Chondrocyte (in vitro differentiated cells): Measurements from ENCODE around the gene NFE2L3. TPM values are rescaled to one million over a fixed set of nuclear protein-coding genes. Genes with fewer than 3 reads are reported as not detected.
"Not testable (repeated sequence)": the region's sequence is repeated elsewhere in the genome, so short reads cannot be mapped to it uniquely, and the experiment has no call there.

Experiments used
- DNase-seq: peaks from one replicate; pipeline ENCODE4 v3.0.0; 2021; ENCODE audit warnings: mixed read lengths, low spot score
- H3K27ac Mint-ChIP-seq: one replicate; pipeline ENCODE4 v1.8.0; 2021; ENCODE audit warnings: mild to moderate bottlenecking, moderate library complexity, mixed read lengths; ENCODE audit not compliant: unreplicated experiment
- H3K27me3 Mint-ChIP-seq: 2 replicates; pipeline ENCODE4 v1.8.0; 2021; ENCODE audit warnings: low read depth, mixed read lengths
- H3K36me3 Mint-ChIP-seq: 2 replicates; pipeline ENCODE4 v1.8.0; 2021; ENCODE audit warnings: low read depth, mixed read lengths
- H3K4me1 Mint-ChIP-seq: 2 replicates; pipeline ENCODE4 v1.8.0; 2021; ENCODE audit warnings: low read depth, mild to moderate bottlenecking, mixed read lengths
- H3K4me3 Mint-ChIP-seq: one replicate; pipeline ENCODE4 v1.8.0; 2021; ENCODE audit warnings: mild to moderate bottlenecking, moderate library complexity, mixed read lengths; ENCODE audit not compliant: unreplicated experiment
- H3K9me3 Mint-ChIP-seq: 2 replicates; pipeline ENCODE4 v1.8.0; 2021; ENCODE audit warnings: low read depth, mixed read lengths
- total RNA-seq: library from RNA; stranded (reverse); gene quantifications from 3 replicates; pipeline ENCODE4 v1.2.1, GENCODE V29; 2021
- TF ChIP-seq, protein P1 (sequence below): fragments of 200-600 bp; sonication (generic); IDR thresholded peaks from 2 replicates; pipeline ENCODE4 v1.5.0; 2021; ENCODE audit warnings: antibody characterized with exemption, mild to moderate bottlenecking, moderate library complexity

NFE2L3 gene
- total RNA-seq, 1 donor from 2014 or later: 0.52 TPM

DNA sequence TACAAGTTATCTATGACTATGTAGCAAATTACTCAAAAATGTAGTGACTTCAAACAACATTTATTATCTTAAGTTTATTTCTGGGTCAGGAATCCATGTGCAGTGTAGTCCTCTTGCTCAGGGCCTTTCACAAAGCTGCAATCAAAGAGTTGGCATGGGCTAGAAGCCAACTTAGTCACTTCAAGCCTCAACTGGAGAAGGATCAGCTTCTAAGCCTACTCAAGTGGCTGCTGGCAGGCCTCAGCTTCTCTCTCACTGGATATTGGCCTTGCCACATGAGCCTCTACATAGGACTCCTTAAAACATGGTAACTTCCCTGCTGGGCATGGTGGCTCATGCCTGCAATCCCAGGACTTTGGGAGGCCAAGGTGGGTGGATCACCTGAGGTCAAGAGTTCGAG is 5.0 kb upstream of the NFE2L3 start:
- peaks cover 25% of the 10 kb centered on the region for H3K27me3 Mint-ChIP-seq
- no peak overlapping the region for H3K4me3 Mint-ChIP-seq
- no peaks in the 10 kb centered on the region for H3K9me3 Mint-ChIP-seq
- DNase-seq: no peak
- no peak overlapping the region for H3K27ac Mint-ChIP-seq
- H3K36me3 Mint-ChIP-seq: peaks cover 4% of the 10 kb centered on the region
- peaks cover 10% of the 10 kb centered on the region for H3K4me1 Mint-ChIP-seq
- TF ChIP-seq, protein P1, sequence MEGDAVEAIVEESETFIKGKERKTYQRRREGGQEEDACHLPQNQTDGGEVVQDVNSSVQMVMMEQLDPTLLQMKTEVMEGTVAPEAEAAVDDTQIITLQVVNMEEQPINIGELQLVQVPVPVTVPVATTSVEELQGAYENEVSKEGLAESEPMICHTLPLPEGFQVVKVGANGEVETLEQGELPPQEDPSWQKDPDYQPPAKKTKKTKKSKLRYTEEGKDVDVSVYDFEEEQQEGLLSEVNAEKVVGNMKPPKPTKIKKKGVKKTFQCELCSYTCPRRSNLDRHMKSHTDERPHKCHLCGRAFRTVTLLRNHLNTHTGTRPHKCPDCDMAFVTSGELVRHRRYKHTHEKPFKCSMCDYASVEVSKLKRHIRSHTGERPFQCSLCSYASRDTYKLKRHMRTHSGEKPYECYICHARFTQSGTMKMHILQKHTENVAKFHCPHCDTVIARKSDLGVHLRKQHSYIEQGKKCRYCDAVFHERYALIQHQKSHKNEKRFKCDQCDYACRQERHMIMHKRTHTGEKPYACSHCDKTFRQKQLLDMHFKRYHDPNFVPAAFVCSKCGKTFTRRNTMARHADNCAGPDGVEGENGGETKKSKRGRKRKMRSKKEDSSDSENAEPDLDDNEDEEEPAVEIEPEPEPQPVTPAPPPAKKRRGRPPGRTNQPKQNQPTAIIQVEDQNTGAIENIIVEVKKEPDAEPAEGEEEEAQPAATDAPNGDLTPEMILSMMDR: no peak

DNA sequence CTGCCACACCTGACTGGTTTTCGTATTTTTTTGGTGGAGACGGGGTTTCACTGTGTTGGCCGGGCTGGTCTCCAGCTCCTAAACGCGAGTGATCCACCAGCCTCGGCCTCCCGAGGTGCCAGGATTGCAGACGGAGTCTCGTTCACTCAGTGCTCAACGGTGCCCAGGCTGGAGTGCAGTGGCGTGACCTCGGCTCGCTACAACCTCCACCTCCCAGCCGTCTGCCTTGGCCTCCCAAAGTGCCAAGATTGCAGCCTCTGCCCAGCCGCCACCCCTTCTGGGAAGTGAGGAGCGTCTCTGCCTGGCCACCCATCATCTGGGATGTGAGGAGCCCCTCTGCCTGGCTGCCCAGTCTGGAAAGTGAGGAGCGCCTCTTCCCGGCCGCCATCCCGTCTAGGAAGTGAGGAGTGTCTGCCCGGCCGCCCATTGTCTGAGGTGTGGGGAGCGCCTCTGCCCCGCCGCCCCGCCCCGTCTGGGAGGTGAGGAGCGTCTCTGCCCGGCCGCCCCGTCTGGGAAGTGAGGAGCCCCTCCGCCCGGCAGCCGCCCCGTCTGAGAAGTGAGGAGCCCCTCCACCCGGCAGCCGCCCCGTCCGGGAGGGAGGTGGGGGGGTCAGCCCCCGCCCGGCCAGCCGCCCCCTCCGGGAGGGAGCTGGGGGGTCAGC is 4.2 kb upstream of the NFE2L3 start:
- not testable (repeated sequence) for H3K9me3 Mint-ChIP-seq, H3K27ac Mint-ChIP-seq, DNase-seq, H3K36me3 Mint-ChIP-seq, H3K4me1 Mint-ChIP-seq, H3K4me3 Mint-ChIP-seq
- peaks cover 25% of the 10 kb centered on the region for H3K27me3 Mint-ChIP-seq

GRCh38 chr7:26148307-26148700 is 3.7 kb upstream of the NFE2L3 start:
- not testable (repeated sequence) for DNase-seq, H3K36me3 Mint-ChIP-seq, H3K4me3 Mint-ChIP-seq, H3K9me3 Mint-ChIP-seq, H3K27ac Mint-ChIP-seq
- peaks cover 12% of the 10 kb centered on the region for H3K4me1 Mint-ChIP-seq
- H3K27me3 Mint-ChIP-seq: peaks cover 30% of the 10 kb centered on the region

GRCh38 chr7:26149391-26149977 is 2.5 kb upstream of the NFE2L3 start:
- Mint-ChIP-seq H3K4me1 (peaks cover 10% of the 10 kb centered on the region), H3K9me3 (no peaks in the 10 kb centered on the region), H3K27ac (no peak overlapping the region), H3K27me3 (peaks cover 36% of the 10 kb centered on the region), H3K4me3 (no peak overlapping the region), H3K36me3 (peaks cover 4% of the 10 kb centered on the region)
- DNase-seq: no peak
- TF ChIP-seq, protein P1: no peak

DNA sequence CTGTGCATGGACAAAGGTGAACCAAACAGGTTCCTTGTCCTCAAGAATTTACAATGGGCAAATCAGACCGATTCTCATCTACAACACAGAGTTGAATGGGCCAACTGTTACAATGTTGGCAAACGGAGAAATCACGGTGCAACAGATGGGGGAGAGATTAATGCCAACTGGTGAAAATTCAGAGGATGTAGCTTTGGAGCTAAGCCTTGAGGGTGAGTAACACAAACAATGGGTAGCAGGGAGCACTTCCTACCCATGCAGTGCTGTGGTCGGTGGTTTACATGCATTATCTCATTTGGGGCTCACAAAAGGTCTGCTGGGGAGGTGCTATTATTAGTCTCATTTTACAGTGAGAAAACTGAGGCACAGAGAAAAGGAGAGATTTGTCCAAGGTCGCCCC is 902 bp upstream of the NFE2L3 start:
- no peak overlapping the region for H3K27ac Mint-ChIP-seq
- peaks cover 32% of the 10 kb centered on the region for H3K27me3 Mint-ChIP-seq
- H3K4me1 Mint-ChIP-seq: peaks cover 17% of the 10 kb centered on the region

DNA sequence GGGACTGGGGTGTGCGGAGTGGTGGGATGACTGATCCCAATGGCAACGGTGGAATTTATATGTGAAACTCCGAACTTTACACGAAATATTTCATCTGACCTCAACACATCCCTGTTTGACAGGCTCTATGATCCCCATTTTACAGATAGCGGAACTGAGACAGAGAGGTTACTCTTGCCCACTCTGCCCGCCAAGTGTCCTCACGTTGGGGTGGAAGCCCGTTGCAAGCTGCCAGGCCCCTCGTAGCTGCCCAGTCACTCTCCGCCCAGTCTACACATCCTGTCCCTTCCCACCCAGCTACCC is 397 bp upstream of the NFE2L3 start:
- H3K4me1 Mint-ChIP-seq: peaks cover 22% of the 10 kb centered on the region
- H3K27ac Mint-ChIP-seq: no peak overlapping the region
- TF ChIP-seq, protein P1: no peak
- peak overlapping the region; percentile 58 for H3K4me3 Mint-ChIP-seq
- H3K9me3 Mint-ChIP-seq: no peaks in the 10 kb centered on the region
- H3K27me3 Mint-ChIP-seq: peaks cover 32% of the 10 kb centered on the region
- no peak for DNase-seq
- H3K36me3 Mint-ChIP-seq: peaks cover 4% of the 10 kb centered on the region

More for the DNA sequence above, 902 bp upstream of the NFE2L3 start:
- DNase-seq: no peak
- Mint-ChIP-seq H3K36me3 (peaks cover 4% of the 10 kb centered on the region), H3K9me3 (no peaks in the 10 kb centered on the region), H3K4me3 (peak overlapping the region; percentile 58)
- TF ChIP-seq, protein P1: no peak

DNA sequence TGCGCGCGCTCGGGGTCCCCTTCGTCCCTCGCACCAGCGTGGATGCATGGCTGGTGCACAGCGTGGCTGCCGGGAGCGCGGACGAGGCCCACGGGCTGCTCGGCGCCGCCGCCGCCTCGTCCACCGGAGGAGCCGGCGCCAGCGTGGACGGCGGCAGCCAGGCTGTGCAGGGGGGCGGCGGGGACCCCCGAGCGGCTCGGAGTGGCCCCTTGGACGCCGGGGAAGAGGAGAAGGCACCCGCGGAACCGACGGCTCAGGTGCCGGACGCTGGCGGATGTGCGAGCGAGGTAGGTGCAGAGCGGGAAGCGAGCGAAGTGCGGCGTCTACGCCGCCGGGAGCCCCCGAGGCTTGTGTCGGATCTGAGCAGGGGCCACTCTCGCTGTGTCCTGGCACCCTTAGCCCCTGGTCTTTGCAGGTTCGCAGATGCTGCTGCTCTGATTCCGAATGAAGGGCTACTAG is 813 bp downstream of the NFE2L3 start:
- H3K27ac Mint-ChIP-seq, H3K9me3 Mint-ChIP-seq, H3K36me3 Mint-ChIP-seq, DNase-seq: not testable (repeated sequence)
- Mint-ChIP-seq H3K4me1 (peaks cover 24% of the 10 kb centered on the region), H3K27me3 (peaks cover 32% of the 10 kb centered on the region), H3K4me3 (peak overlapping the region; percentile 36)
